Ureter (tissue), 1 donor: ENCODE data around the gene GTSE1. TPM values are rescaled to one million over a fixed set of nuclear protein-coding genes. Genes with fewer than 3 reads are reported as not detected.

Source experiments
- DNase-seq: peaks from one replicate; pipeline ENCODE4 v3.0.0-alpha.2; 2020; ENCODE audit warnings: low spot score
- total RNA-seq: library from RNA; stranded (reverse); gene quantifications from one replicate; pipeline ENCODE4 v1.2.4, GENCODE V29; 2023
- donor health status: DM: yes; HTN: yes; CAD: no.

GTSE1 gene
- total RNA-seq, 1 donor from 2014 or later, result 1.6 TPM

- no peak for DNase-seq
Observed at GRCh38 chr22:46364341-46365165, 67.9 kb downstream of the GTSE1 start.

- no peak for DNase-seq
Observed at GRCh38 chr22:46365166-46365624, 68.5 kb downstream of the GTSE1 start.

GRCh38 chr22:46366327-46366731 is 69.7 kb downstream of the GTSE1 start:
- no peak for DNase-seq

- no peak for DNase-seq
Observed at GRCh38 chr22:46366801-46367706, 70.4 kb downstream of the GTSE1 start.

- DNase-seq, result peak; percentile 68
Observed at GRCh38 chr22:46367707-46368191, 71.1 kb downstream of the GTSE1 start.

- DNase-seq, result no peak
Observed at GRCh38 chr22:46368422-46368821, 71.8 kb downstream of the GTSE1 start.

- no peak for DNase-seq
Observed at GRCh38 chr22:46368871-46369715, 72.4 kb downstream of the GTSE1 start.

GRCh38 chr22:46369716-46370583 is 73.3 kb downstream of the GTSE1 start:
- DNase-seq, result no peak

GRCh38 chr22:46370584-46371291 is 74.1 kb downstream of the GTSE1 start:
- no peak for DNase-seq

GRCh38 chr22:46371623-46372226 is 75.1 kb downstream of the GTSE1 start:
- no peak for DNase-seq

- DNase-seq, result no peak
Observed at GRCh38 chr22:46372686-46373085, 76.0 kb downstream of the GTSE1 start.

- DNase-seq, result peak; percentile 65
Observed at GRCh38 chr22:46373159-46373558, 76.5 kb downstream of the GTSE1 start.

- DNase-seq, result peak; percentile 79
Observed at GRCh38 chr22:46373921-46374662, 77.4 kb downstream of the GTSE1 start.

- DNase-seq, result peak; percentile 88
Observed at GRCh38 chr22:46374663-46375474, 78.2 kb downstream of the GTSE1 start.

- no peak for DNase-seq
Observed at GRCh38 chr22:46376111-46376510, 79.4 kb downstream of the GTSE1 start.

- DNase-seq, result no peak
Observed at GRCh38 chr22:46376908-46377524, 80.3 kb downstream of the GTSE1 start.
